HEK293 (cell line): ENCODE results near the gene MUC12.

Source experiments
- CTCF ChIP-seq: fragments of 450-650 bp; formaldehyde crosslinking; IDR thresholded peaks from 2 replicates; pipeline ENCODE4 v1.5.1; 2016; ENCODE audit warnings: missing biosample characterization, missing genetic modification characterization
- PATZ1 ChIP-seq: fragments of 450-650 bp; formaldehyde crosslinking; IDR thresholded peaks from 2 replicates; pipeline ENCODE4 v1.5.1; 2016; ENCODE audit warnings: missing biosample characterization, missing genetic modification characterization
- SP2 ChIP-seq: fragments of 450-650 bp; formaldehyde crosslinking; IDR thresholded peaks from 2 replicates; pipeline ENCODE4 v1.5.1; 2016; ENCODE audit warnings: missing biosample characterization, missing genetic modification characterization
- ZFHX2 ChIP-seq: fragments of 450-650 bp; formaldehyde crosslinking; conservative IDR thresholded peaks from 2 replicates; pipeline ENCODE4 v1.5.1; 2016; ENCODE audit warnings: missing biosample characterization, missing genetic modification characterization
- ZNF19 ChIP-seq: fragments of 450-650 bp; formaldehyde crosslinking; IDR thresholded peaks from 2 replicates; pipeline ENCODE4; 2016; ENCODE audit warnings: missing biosample characterization, missing genetic modification characterization, low read depth
- ZNF221 ChIP-seq: fragments of 450-650 bp; formaldehyde crosslinking; IDR thresholded peaks from 2 replicates; pipeline ENCODE4 v1.5.1; 2017; ENCODE audit warnings: missing biosample characterization, missing genetic modification characterization, borderline replicate concordance
- ZNF302 ChIP-seq: fragments of 450-650 bp; formaldehyde crosslinking; IDR thresholded peaks from 2 replicates; pipeline ENCODE4 v1.5.1; 2016; ENCODE audit warnings: missing biosample characterization, missing genetic modification characterization, low read depth
- ZNF626 ChIP-seq: fragments of 450-650 bp; sonication (Bioruptor Pico); formaldehyde crosslinking; IDR thresholded peaks from 2 replicates; pipeline ENCODE4 v1.5.1; 2018; ENCODE audit warnings: missing biosample characterization, missing genetic modification characterization, inconsistent platforms

- no peak for TF ChIP-seq ZNF626 (tag by site-specific recombination)
- no peak for TF ChIP-seq ZNF221
- TF ChIP-seq ZNF302 (tag by site-specific recombination), result no peak
- TF ChIP-seq CTCF (tag by site-specific recombination), result no peak
- TF ChIP-seq ZNF19 (tag by site-specific recombination), result no peak
- no peak for TF ChIP-seq SP2 (tag by site-specific recombination)
- no peak for TF ChIP-seq ZFHX2 (tag by site-specific recombination)
- TF ChIP-seq PATZ1 (tag by site-specific recombination), result no peak
Measured at GRCh38 chr7:100921039-100921438, 48.3 kb upstream of the MUC12 start.
